NCI-H187 (cell line): ENCODE measurements around the gene TMEM182.

ENCODE experiments used
- DNase-seq, 2 experiments: peaks; one replicate each; lab custom pipeline; 2025; lab: John Stamatoyannopoulos, UW

The TMEM182 gene

GRCh38 chr2:102801858-102802699, 40.2 kb downstream of the TMEM182 start:
- no peak for DNase-seq

GRCh38 chr2:102803041-102803896, 41.4 kb downstream of the TMEM182 start:
- DNase-seq, result no peak

GRCh38 chr2:102803897-102804217, 42.0 kb downstream of the TMEM182 start:
- DNase-seq, result no peak

GRCh38 chr2:102806250-102806837, 44.5 kb downstream of the TMEM182 start:
- no peak for DNase-seq

- DNase-seq, result no peak
Observed at GRCh38 chr2:102809291-102810189, 47.7 kb downstream of the TMEM182 start.

DNA sequence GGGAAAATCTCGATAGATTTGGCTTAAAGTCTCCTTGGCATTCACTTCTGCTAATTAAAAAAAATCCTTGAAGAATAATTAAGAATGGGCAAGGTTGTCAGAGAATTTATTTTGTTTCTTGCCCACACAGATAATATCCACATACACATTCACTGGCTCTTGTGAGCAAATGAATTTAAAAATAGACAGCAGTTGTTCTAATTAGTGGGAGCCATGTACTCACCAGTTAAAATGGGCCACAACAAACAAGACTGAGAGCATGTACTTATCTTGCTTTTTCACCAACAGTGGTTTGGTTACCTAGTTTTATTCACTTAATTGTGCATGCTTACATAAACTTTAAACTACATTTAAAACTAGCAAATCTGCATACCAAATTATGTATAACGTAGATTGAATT, 53.5 kb downstream of the TMEM182 start:
- no peak for DNase-seq

GRCh38 chr2:102826904-102827303, 65.1 kb downstream of the TMEM182 start:
- DNase-seq, result peak; percentile 18 to 23

DNA sequence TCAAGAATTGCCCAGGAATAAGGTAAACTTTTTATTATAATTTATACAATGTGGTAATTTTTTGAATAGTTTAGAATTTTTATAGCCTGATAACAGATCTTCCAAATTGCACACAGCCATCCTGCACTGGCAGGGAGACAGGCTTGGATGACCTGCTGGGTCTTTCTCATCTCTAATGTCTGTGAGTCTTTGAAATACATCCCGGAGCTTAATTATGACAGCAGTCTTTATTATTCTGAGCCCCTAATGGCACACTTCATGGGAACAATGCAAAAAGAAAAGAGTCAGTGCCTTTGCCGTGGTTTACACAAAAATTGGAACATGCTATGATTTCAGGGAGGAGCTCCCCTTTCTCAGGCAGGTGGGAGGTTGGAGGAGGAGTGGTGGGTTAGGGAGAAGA, 71.0 kb downstream of the TMEM182 start:
- no peak for DNase-seq

GRCh38 chr2:102834523-102835273, 72.9 kb downstream of the TMEM182 start:
- DNase-seq, result no peak

DNA sequence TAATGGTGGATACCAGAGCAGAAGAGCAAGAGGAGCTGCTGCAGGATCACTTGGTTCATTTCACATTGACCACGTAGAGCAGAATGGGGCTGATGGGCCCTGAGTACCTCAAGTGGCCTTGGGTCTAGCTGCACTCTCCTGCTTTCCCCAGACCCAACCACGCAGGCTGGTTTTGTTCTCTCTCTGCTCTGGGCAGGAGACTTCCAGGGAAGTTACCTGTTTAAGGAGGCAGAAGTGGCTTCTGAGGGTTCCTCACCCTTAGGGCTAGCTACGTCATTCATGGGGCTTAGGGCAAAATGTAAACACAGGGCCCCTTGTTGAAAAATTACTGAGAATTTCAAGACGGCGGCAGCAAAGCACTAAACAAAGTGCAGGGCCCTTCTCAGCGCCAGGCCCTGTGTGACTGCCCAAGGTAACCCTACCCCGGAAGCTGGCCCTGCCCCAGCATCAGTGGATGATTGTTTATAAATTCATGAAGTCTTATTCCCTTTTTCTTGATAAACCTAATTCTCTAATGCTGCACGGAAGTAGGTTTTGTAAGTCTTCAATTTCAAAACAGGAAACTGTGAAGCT, 75.9 kb downstream of the TMEM182 start:
- DNase-seq, result no peak

- DNase-seq, result no peak
Observed at GRCh38 chr2:102839668-102840388, 78.0 kb downstream of the TMEM182 start.

- no peak for DNase-seq
Observed at GRCh38 chr2:102841107-102841840, 79.4 kb downstream of the TMEM182 start.

GRCh38 chr2:102843764-102844443, 82.1 kb downstream of the TMEM182 start:
- no peak for DNase-seq

- DNase-seq, result no peak
Observed at GRCh38 chr2:102844911-102845310, 83.1 kb downstream of the TMEM182 start.

DNA sequence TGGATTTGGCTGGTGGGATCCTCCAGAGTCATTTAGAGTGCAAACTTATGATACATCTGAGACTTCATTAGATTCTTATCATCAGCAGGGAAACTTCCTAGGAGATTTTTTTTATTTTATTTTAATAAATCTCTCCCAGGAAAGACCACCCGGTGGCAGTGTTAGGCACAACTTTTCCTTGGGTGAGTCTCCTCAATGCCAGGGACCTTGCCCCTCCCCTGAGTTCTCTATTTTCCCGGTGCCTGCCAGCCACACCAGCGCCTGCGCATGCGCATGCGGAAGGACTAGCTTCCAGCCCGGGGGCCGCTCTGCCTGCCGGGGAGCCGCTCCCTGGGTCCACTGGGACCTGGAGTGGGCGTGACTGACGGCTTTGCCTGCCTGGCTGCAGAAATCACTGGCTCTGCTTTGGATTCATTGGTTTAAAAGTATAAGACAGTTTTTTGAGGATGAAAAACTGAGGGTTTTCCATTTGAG, 86.6 kb downstream of the TMEM182 start:
- peak in 1 of 2 experiments; percentile 44 for DNase-seq

- no peak for DNase-seq
Observed at GRCh38 chr2:102850888-102851287, 89.1 kb downstream of the TMEM182 start.

DNA sequence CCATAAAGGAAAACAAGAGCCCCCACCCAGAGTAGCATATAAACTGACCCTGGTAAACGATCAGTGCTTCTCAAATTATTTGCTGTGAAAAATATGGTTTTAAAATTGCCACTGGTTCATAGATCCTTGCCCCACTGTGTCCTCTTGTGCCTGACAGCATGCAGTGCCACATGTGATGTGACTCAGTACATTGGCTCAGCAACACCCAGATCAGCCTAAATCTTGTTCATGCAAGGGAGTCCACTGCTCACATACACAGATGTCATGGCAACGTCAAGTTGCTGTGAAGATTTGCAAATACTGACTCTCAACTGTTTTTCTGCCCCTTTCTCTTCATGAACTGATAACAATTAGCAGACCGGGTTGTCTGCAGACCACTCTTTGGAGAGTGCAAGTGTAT, 91.0 kb downstream of the TMEM182 start:
- no peak for DNase-seq
